Common myeloid progenitor, CD34-positive (primary cell): ENCODE measurements around the gene CSF2.

Experiments used
- CTCF ChIA-PET: fragments of 350-600 bp; sonication (Branson Sonifier 250); formaldehyde crosslinking; loops from one replicate; lab custom pipeline; 2021; ENCODE audit warnings: antibody characterized with exemption; lab: Charles Lee
- POLR2A ChIA-PET: fragments of 350-600 bp; sonication (Branson Sonifier 250); formaldehyde crosslinking; loops from one replicate; lab custom pipeline; 2021; ENCODE audit warnings: antibody characterized with exemption; lab: Charles Lee
- DNase-seq, 3 donors: peaks; one replicate each; pipeline versions ENCODE4 v3.0.0 to v3.0.0-alpha.2; 2013
- H3K27ac ChIP-seq, 2 experiments: 1 replicate in 1 of 2; 2 replicates in 1 of 2; pipeline ENCODE4 v1.7.0; 2013; ENCODE audit warnings: inconsistent platforms in 2 of 2, low read length in 2 of 2, mild to moderate bottlenecking in 2 of 2, low read depth in 1 of 2, moderate library complexity in 1 of 2; ENCODE audit not compliant: severe bottlenecking in 2 of 2, insufficient read depth in 1 of 2, poor library complexity in 1 of 2
- H3K27me3 ChIP-seq, 5 experiments: replicated peaks in 2 of 5; 1 replicate in 3 of 5; 2 replicates in 2 of 5; pipeline versions ENCODE4 v1.6.1 to v1.7.0; 2013; ENCODE audit warnings: low read length in 4 of 5, mild to moderate bottlenecking in 2 of 5, moderate library complexity in 2 of 5, inconsistent platforms in 1 of 5; ENCODE audit not compliant: insufficient read depth in 5 of 5, control insufficient read depth in 4 of 5
- H3K36me3 ChIP-seq, 4 experiments: 1 replicate in 2 of 4; 2 replicates in 2 of 4; pipeline versions ENCODE4 v1.6.1 to v1.7.0; 2013; ENCODE audit warnings: low read length in 3 of 4, control low read depth in 1 of 4, mild to moderate bottlenecking in 1 of 4; ENCODE audit not compliant: control insufficient read depth in 4 of 4, insufficient read depth in 4 of 4
- H3K4me1 ChIP-seq, 4 experiments: 1 replicate in 3 of 4; 2 replicates in 1 of 4; pipeline versions ENCODE4 v1.6.1 to v1.7.1; 2013; ENCODE audit warnings: low read length in 3 of 4, mild to moderate bottlenecking in 3 of 4, control low read depth in 1 of 4, inconsistent platforms in 1 of 4, moderate library complexity in 1 of 4; ENCODE audit not compliant: control insufficient read depth in 4 of 4, insufficient read depth in 4 of 4; ENCODE audit errors: control extremely low read depth in 1 of 4
- H3K4me3 ChIP-seq, 7 experiments: 1 replicate in 4 of 7; 2 replicates in 3 of 7; pipeline versions ENCODE4 v1.5.1 to v1.7.0; 2013; ENCODE audit warnings: mild to moderate bottlenecking in 7 of 7, low read length in 6 of 7, moderate library complexity in 6 of 7, inconsistent platforms in 2 of 7, low read depth in 2 of 7, control low read depth in 1 of 7; ENCODE audit not compliant: insufficient read depth in 4 of 7, control insufficient read depth in 1 of 7; ENCODE audit errors: extremely low read depth in 1 of 7
- H3K9me3 ChIP-seq, 5 experiments: 1 replicate in 4 of 5; 2 replicates in 1 of 5; pipeline versions ENCODE4 v1.6.1 to v1.7.1; 2013; ENCODE audit warnings: low read length in 4 of 5, mild to moderate bottlenecking in 2 of 5, inconsistent platforms in 1 of 5, low read depth in 1 of 5, moderate library complexity in 1 of 5; ENCODE audit not compliant: control insufficient read depth in 4 of 5, insufficient read depth in 2 of 5; ENCODE audit errors: control extremely low read depth in 1 of 5
- WGBS: methylation state at CpG from one replicate; pipeline ENCODE4 v1.1.5; 2013; ENCODE audit not compliant: insufficient coverage; 5-methylcytosine and 5-hydroxymethylcytosine counted together

CSF2 gene

GRCh38 chr5:132098621-132099020 lies 25.0 kb downstream of the CSF2 start:
- Histone ChIP-seq H3K27ac (no peak overlapping the region), H3K36me3 (no peaks in the 10 kb centered on the region), H3K27me3 (peaks cover 0 to 5% (median 0%) of the 10 kb centered on the region in 5 experiments), H3K4me3 (no peak overlapping the region), H3K4me1 (peaks cover 18 to 78% (median 58%) of the 10 kb centered on the region in 4 experiments), H3K9me3 (no peaks in the 10 kb centered on the region)
- ChIA-PET POLR2A (interaction anchor here (0.6 kb wide), 1 partner anchor 270 kb away, joined by 4 read pairs; no protein-coding TSS in a partner anchor), CTCF (interaction anchor here (1.5 kb wide), 2 partner anchors 14 to 33 kb away, joined by 6 read pairs; no protein-coding TSS in a partner anchor)
- DNase-seq, result no peak

- H3K4me3 ChIP-seq, result no peak overlapping the region
- ChIA-PET POLR2A (no interaction called here), CTCF (interaction anchor here (1.5 kb wide), 1 partner anchor 14 kb away, joined by 6 read pairs; no protein-coding TSS in a partner anchor)
- no peak overlapping the region for H3K27ac ChIP-seq
- no peaks in the 10 kb centered on the region for H3K36me3 ChIP-seq
- peaks cover 18 to 80% (median 62%) of the 10 kb centered on the region in 4 experiments for H3K4me1 ChIP-seq
- H3K9me3 ChIP-seq, result no peaks in the 10 kb centered on the region
- DNase-seq, result peak in 2 of 3 donors; percentile 36 to 47
- 85% methylated on average over 4 of the region's 5 CpGs for WGBS
- H3K27me3 ChIP-seq, result peaks cover 0 to 5% (median 0%) of the 10 kb centered on the region in 5 experiments
These were observed 25.6 kb downstream of the CSF2 start for GRCh38 chr5:132099076-132099748.

GRCh38 chr5:132099905-132100304 lies 26.3 kb downstream of the CSF2 start:
- Histone ChIP-seq H3K4me1 (peaks cover 18 to 80% (median 58%) of the 10 kb centered on the region in 4 experiments), H3K27ac (no peak overlapping the region), H3K9me3 (no peaks in the 10 kb centered on the region), H3K4me3 (no peak overlapping the region), H3K36me3 (no peaks in the 10 kb centered on the region), H3K27me3 (peaks cover 0 to 5% (median 0%) of the 10 kb centered on the region in 5 experiments)
- ChIA-PET CTCF (interaction anchor here (1.5 kb wide), 1 partner anchor 13 kb away, joined by 6 read pairs; no protein-coding TSS in a partner anchor), POLR2A (no interaction called here)
- no peak for DNase-seq
- whole genome bisulfite sequencing, result 83% methylated on average over 3 of the region's 3 CpGs

- Histone ChIP-seq H3K4me3 (no peak overlapping the region), H3K27me3 (peaks cover 0 to 11% (median 0%) of the 10 kb centered on the region in 5 experiments), H3K27ac (no peak overlapping the region), H3K9me3 (no peaks in the 10 kb centered on the region), H3K36me3 (no peaks in the 10 kb centered on the region), H3K4me1 (peaks cover 17 to 74% (median 50%) of the 10 kb centered on the region in 4 experiments)
- peak in 2 of 3 donors; percentile 32 to 33 for DNase-seq
- ChIA-PET CTCF (no interaction called here), POLR2A (no interaction called here)
- WGBS, result 64% methylated on average over 4 of the region's 8 CpGs
These were observed 27.2 kb downstream of the CSF2 start for GRCh38 chr5:132100672-132101261.

GRCh38 chr5:132101385-132101880 lies 27.8 kb downstream of the CSF2 start:
- peaks cover 0 to 11% (median 0%) of the 10 kb centered on the region in 5 experiments for H3K27me3 ChIP-seq
- no peaks in the 10 kb centered on the region for H3K36me3 ChIP-seq
- 93% methylated on average over 3 of the region's 6 CpGs for WGBS
- POLR2A ChIA-PET, result no interaction called here
- H3K27ac ChIP-seq, result no peak overlapping the region
- H3K4me1 ChIP-seq, result peaks cover 17 to 70% (median 48%) of the 10 kb centered on the region in 4 experiments
- H3K4me3 ChIP-seq, result no peak overlapping the region
- no peak for DNase-seq
- H3K9me3 ChIP-seq, result no peaks in the 10 kb centered on the region
- CTCF ChIA-PET, result interaction anchor here (1.4 to 1.8 kb wide), 5 partner anchors 9 to 36 kb away, joined by 3 to 6 read pairs (median 4); partner anchors contain the start of gene CSF2

- peak in 2 of 3 donors; percentile 47 to 50 for DNase-seq
- POLR2A ChIA-PET, result no interaction called here
- Histone ChIP-seq H3K4me3 (no peak overlapping the region), H3K36me3 (no peaks in the 10 kb centered on the region), H3K9me3 (no peaks in the 10 kb centered on the region), H3K27ac (no peak overlapping the region), H3K4me1 (peaks cover 17 to 69% (median 48%) of the 10 kb centered on the region in 4 experiments), H3K27me3 (peaks cover 0 to 11% (median 0%) of the 10 kb centered on the region in 5 experiments)
- CTCF ChIA-PET, result interaction anchor here (0.5 to 2.6 kb wide), 11 partner anchors 8 to 77 kb away, joined by 3 to 8 read pairs (median 4); partner anchors contain the start of gene CSF2
- 81% methylated on average over 3 of the region's 5 CpGs for WGBS
These were observed 28.6 kb downstream of the CSF2 start for GRCh38 chr5:132102101-132102701.
